Spleen (tissue), 7 donors: ENCODE results near the gene IKBKE.

Experiments
- CTCF ChIP-seq, 11 experiments: fragments of 200-600 bp in 7 of 11; fragments of 450-650 bp in 4 of 11; sonication (generic) in 4 of 11; IDR thresholded peaks in 8 of 11; conservative IDR thresholded peaks in 3 of 11; 1 replicate in 7 of 11; 2 replicates in 4 of 11; pipeline versions ENCODE4 v1.4.0 to v1.8.0; 2016 to 2021; ENCODE audit warnings: antibody characterized with exemption in 11 of 11, inconsistent platforms in 4 of 11, mild to moderate bottlenecking in 1 of 11
- POLR2AphosphoS5 ChIP-seq, 3 donors: sonication (generic); formaldehyde crosslinking; IDR thresholded peaks; one replicate each; pipeline ENCODE4 v1.5.1; 2017; ENCODE audit warnings: antibody characterized with exemption in 3 of 3
- donor health status: DM: no; HTN: no; CAD: no; lungs with moderate emphysema.
- donor health status: DM: no; HTN: no; CAD: no.
- donor health status: DM: no; HTN: no; CAD: no.

DNA sequence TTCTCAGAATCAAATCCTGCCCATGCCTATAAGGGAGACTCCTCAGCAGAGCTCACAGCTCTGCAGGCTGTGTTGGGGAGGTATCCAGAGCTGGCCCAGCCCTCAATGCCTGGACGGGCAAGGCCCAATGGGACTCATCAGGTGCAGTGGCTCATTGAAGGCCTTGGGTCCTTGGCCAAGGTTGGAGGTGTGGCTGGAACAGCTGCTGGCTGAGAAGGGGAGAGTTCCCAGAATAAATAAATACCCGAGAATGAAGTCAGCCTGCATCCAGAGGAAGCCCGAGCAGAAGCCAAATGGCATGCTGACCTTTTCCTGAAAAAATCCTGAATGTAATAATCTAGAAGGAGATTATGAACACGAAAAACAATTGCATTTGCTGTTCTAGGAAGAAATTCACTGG is 25.2 kb upstream of the IKBKE start:
- TF ChIP-seq CTCF (IDR thresholded peaks at IDR 0.05 in 8 of 11, conservative IDR thresholded peaks at IDR 0.05 in 3 of 11): no peak
- TF ChIP-seq POLR2AphosphoS5 (IDR thresholded peaks at IDR 0.05): peak; percentile 64 to 72 (median 65)
